Stomach (tissue), 9 donors: ENCODE measurements around the gene KRTAP10-12. TPM values are rescaled to one million over a fixed set of nuclear protein-coding genes. Genes with fewer than 3 reads are reported as not detected.

Experiments used
- DNase-seq, 2 donors: peaks; one replicate each; pipeline versions ENCODE4 v3.0.0 to v3.0.0-alpha.2; 2013 to 2019
- H3K27ac ChIP-seq, 5 donors: fragments of 200-600 bp in 4 of 5; sonication (generic) in 4 of 5; one replicate each; pipeline ENCODE4 v1.5.1; 2013 to 2019; ENCODE audit warnings: mild to moderate bottlenecking in 1 of 5, moderate library complexity in 1 of 5
- H3K27me3 ChIP-seq, 3 donors: fragments of 200-600 bp; sonication (generic); one replicate each; pipeline ENCODE4 v1.5.1; 2017 to 2019; ENCODE audit warnings: mixed run types in 1 of 3
- H3K36me3 ChIP-seq, 4 donors: fragments of 200-600 bp; sonication (generic); 1 replicate in 3 of 4; 2 replicates in 1 of 4; pipeline ENCODE4 v1.5.1; 2016 to 2019
- H3K4me1 ChIP-seq, 4 donors: fragments of 200-600 bp; sonication (generic); one replicate each; pipeline ENCODE4 v1.5.1; 2016 to 2019
- H3K4me3 ChIP-seq, 4 donors: fragments of 200-600 bp; sonication (generic) in 3 of 4; one replicate each; pipeline ENCODE4 v1.5.1; 2016 to 2019; ENCODE audit warnings: mild to moderate bottlenecking in 1 of 4
- H3K9me3 ChIP-seq, 4 donors: fragments of 200-600 bp; sonication (generic); one replicate each; pipeline ENCODE4 v1.5.1; 2016 to 2019
- CTCF ChIP-seq, 7 experiments: fragments of 450-650 bp in 4 of 7; fragments of 200-600 bp in 3 of 7; sonication (generic) in 3 of 7; IDR thresholded peaks; one replicate each; pipeline ENCODE4 v1.5.1; 2016 to 2019; ENCODE audit warnings: antibody characterized with exemption in 7 of 7, control low read depth in 2 of 7, mild to moderate bottlenecking in 1 of 7
- EP300 ChIP-seq: sonication (generic); formaldehyde crosslinking; IDR thresholded peaks from one replicate; pipeline ENCODE4 v1.6.1; 2017; ENCODE audit warnings: antibody characterized with exemption
- POLR2A ChIP-seq, 4 donors: fragments of 450-650 bp; IDR thresholded peaks; one replicate each; pipeline ENCODE4 v1.6.1; 2016; ENCODE audit warnings: antibody characterized with exemption in 4 of 4, control low read depth in 2 of 4, mild to moderate bottlenecking in 1 of 4, moderate library complexity in 1 of 4
- POLR2AphosphoS5 ChIP-seq, 3 donors: sonication (generic); formaldehyde crosslinking; IDR thresholded peaks; one replicate each; pipeline ENCODE4 v1.6.1; 2016; ENCODE audit warnings: antibody characterized with exemption in 3 of 3
- WGBS, 5 donors: extraction: QIAGEN DNeasy Blood & Tissue Kit in 3 of 5; methylation state at CpG; one replicate each; pipeline versions ENCODE4 v1.1.5 to v1.1.7; 2013 to 2018; 5-methylcytosine and 5-hydroxymethylcytosine counted together
- intact Hi-C: fragments of 100-400 bp; cut with DNase I; formaldehyde crosslinking; loops from one replicate; pipeline ENCODE4 v1.15.1; 2023; ENCODE audit warnings: low total_unique reads
- polyA plus RNA-seq, 3 donors: library from polyadenylated mRNA; stranded (reverse); fragments of 200-250 nt; gene quantifications; one replicate each; pipeline ENCODE4 v1.2.3, GENCODE V29; 2013
- total RNA-seq, 5 donors: library from RNA; depleted of rRNA; stranded (reverse); fragments of >200 nt; gene quantifications; one replicate each; pipeline versions ENCODE4 v1.1.0 to v1.2.3, GENCODE V29; 2014 to 2016
- donor health status: healthy with polysubstance abuse.
- donor health status: Bipolar disorder and iron deficiency.
- donor health status: healthy.

Gene KRTAP10-12
- total and polyA plus RNA-seq, 8 donors, result not detected

GRCh38 chr21:44703731-44704635 is 7.0 kb downstream of the KRTAP10-12 start:
- peaks cover 9 to 100% (median 91%) of the 10 kb centered on the region in 3 donors for H3K27me3 ChIP-seq
- peaks cover 0 to 6% (median 0%) of the 10 kb centered on the region in 4 donors for H3K4me1 ChIP-seq
- 34 to 57% (median 42%) methylated on average over 6 to 13 of the region's 13 CpGs for WGBS, 5 donors
- no peak overlapping the region for H3K4me3 ChIP-seq
- no peaks in the 10 kb centered on the region for H3K36me3 ChIP-seq
- no peak overlapping the region for H3K27ac ChIP-seq
- intact Hi-C loops, result no loop called here
- peaks cover 0 to 12% (median 9%) of the 10 kb centered on the region in 4 donors for H3K9me3 ChIP-seq
- TF ChIP-seq POLR2AphosphoS5 (IDR thresholded peaks at IDR 0.05) (no peak), POLR2A (IDR thresholded peaks at IDR 0.05) (no peak), EP300 (no peak), CTCF (IDR thresholded peaks at IDR 0.05) (no peak)
- DNase-seq, result no peak

- no peak for DNase-seq
- intact Hi-C loops, result no loop called here
- Histone ChIP-seq H3K27me3 (peaks cover 15 to 100% (median 91%) of the 10 kb centered on the region in 3 donors), H3K4me1 (peaks cover 0 to 12% (median 2%) of the 10 kb centered on the region in 4 donors), H3K4me3 (no peak overlapping the region), H3K27ac (no peak overlapping the region), H3K36me3 (no peaks in the 10 kb centered on the region), H3K9me3 (peaks cover 0 to 12% (median 9%) of the 10 kb centered on the region in 4 donors)
- 25 to 35% (median 26%) methylated on average over 3 to 13 of the region's 13 CpGs for WGBS, 5 donors
- TF ChIP-seq EP300 (no peak), POLR2AphosphoS5 (IDR thresholded peaks at IDR 0.05) (no peak), CTCF (IDR thresholded peaks at IDR 0.05) (no peak)
Observed at GRCh38 chr21:44704636-44705001, 7.6 kb downstream of the KRTAP10-12 start.

GRCh38 chr21:44706026-44706705 is 9.2 kb downstream of the KRTAP10-12 start:
- H3K27me3 ChIP-seq, result peaks cover 25 to 100% (median 93%) of the 10 kb centered on the region in 3 donors
- H3K9me3 ChIP-seq, result peaks cover 0 to 12% (median 9%) of the 10 kb centered on the region in 4 donors
- peak in 1 of 2 donors; percentile 9 for DNase-seq
- H3K4me3 ChIP-seq, result no peak overlapping the region
- no peak for TF ChIP-seq EP300
- TF ChIP-seq POLR2A (IDR thresholded peaks at IDR 0.05), result no peak
- no peak for TF ChIP-seq CTCF (IDR thresholded peaks at IDR 0.05)
- TF ChIP-seq POLR2AphosphoS5 (IDR thresholded peaks at IDR 0.05), result no peak
- H3K27ac ChIP-seq, result no peak overlapping the region
- H3K36me3 ChIP-seq, result no peaks in the 10 kb centered on the region
- intact Hi-C loops, result no loop called here
- WGBS, 5 donors, result 8 to 16% (median 9%) methylated on average over 40 to 54 of the region's 54 CpGs
- peaks cover 0 to 28% (median 5%) of the 10 kb centered on the region in 4 donors for H3K4me1 ChIP-seq
